Psoas muscle (tissue), 8 donors: ENCODE results near the gene DDX49. TPM values are rescaled to one million over a fixed set of nuclear protein-coding genes. Genes with fewer than 3 reads are reported as not detected.
"Not testable (repeated sequence)": the region's sequence is repeated elsewhere in the genome, so short reads cannot be mapped to it uniquely, and the experiment has no call there.

ENCODE experiments used
- ATAC-seq, 4 donors: fragments of 200-7000 bp; cut with Tn5 transposase; one replicate each; pipeline ENCODE4 v1.9.1; 2020; ENCODE audit warnings: moderate library complexity in 3 of 4, mild to moderate bottlenecking in 2 of 4
- DNase-seq, 2 donors: peaks; one replicate each; pipeline ENCODE4 v3.0.0-alpha.2; 2020
- H3K27ac ChIP-seq: fragments of 200-600 bp; one replicate; pipeline ENCODE4 v1.8.0; 2022
- H3K27me3 ChIP-seq, 3 donors: fragments of 200-600 bp in 1 of 3; one replicate each; pipeline versions ENCODE4 v1.6.1 to v1.8.0; 2013 to 2022; ENCODE audit warnings: low read length in 2 of 3, mild to moderate bottlenecking in 2 of 3, moderate library complexity in 1 of 3; ENCODE audit not compliant: insufficient read depth in 3 of 3
- H3K36me3 ChIP-seq, 2 donors: fragments of 200-600 bp in 1 of 2; one replicate each; pipeline versions ENCODE4 v1.6.1 to v1.8.0; 2013 to 2022; ENCODE audit warnings: low read depth in 1 of 2, mild to moderate bottlenecking in 1 of 2, moderate library complexity in 1 of 2; ENCODE audit not compliant: insufficient read depth in 1 of 2
- H3K4me1 ChIP-seq: fragments of 200-600 bp; one replicate; pipeline ENCODE4 v1.8.0; 2022
- H3K4me3 ChIP-seq: fragments of 200-600 bp; one replicate; pipeline ENCODE4 v1.8.0; 2022; ENCODE audit warnings: mild to moderate bottlenecking
- H3K9me3 ChIP-seq: fragments of 200-600 bp; one replicate; pipeline ENCODE4 v1.8.0; 2022
- CTCF ChIP-seq: fragments of 200-600 bp; IDR thresholded peaks from one replicate; pipeline ENCODE4 v1.8.0; 2022; ENCODE audit warnings: antibody characterized with exemption
- WGBS, 3 donors: extraction: QIAGEN DNeasy Blood & Tissue Kit; methylation state at CpG; one replicate each; pipeline versions ENCODE4 v1.1.6 to v1.1.7; 2013; 5-methylcytosine and 5-hydroxymethylcytosine counted together
- intact Hi-C, 2 donors: fragments of 100-400 bp; cut with DNase I; formaldehyde crosslinking; loops; one replicate each; pipeline versions ENCODE4 v1.11.0 to v1.14.2; 2022
- polyA plus RNA-seq, 3 donors: library from polyadenylated mRNA; stranded (reverse); fragments of 200-250 nt; gene quantifications; one replicate each; pipeline ENCODE4 v1.2.3, GENCODE V29; 2013
- total RNA-seq, 4 donors: library from RNA; stranded (reverse); fragmentation: NEBNext Ultra II Directional in 2 of 4; extraction: Animal tissue kit (Norgen Biotek cat#: 25700) in 2 of 4; gene quantifications; one replicate each; pipeline versions ENCODE4 v1.2.1 to v1.2.4, GENCODE V29; 2021 to 2023
- donor health status: healthy with polysubstance abuse.
- donor health status: DM: no; HTN: no; CAD: no; lungs with moderate emphysema.
- donor health status: Bipolar disorder and iron deficiency.
- donor health status: healthy.
- donor health status: DM: yes; HTN: yes; CAD: no.
- donor health status: DM: no; HTN: no; CAD: no.
- donor health status: DM: no; HTN: no; CAD: no.
- donor health status: DM: yes; HTN: yes; CAD: no.

DDX49 gene
- total and polyA plus RNA-seq, 7 donors = 27.2 to 73.1 (median 35.3) TPM

- no peak overlapping the region for H3K4me3 ChIP-seq
- ATAC-seq (no peak), DNase-seq (no peak)
- no peaks in the 10 kb centered on the region for H3K27me3 ChIP-seq
- H3K27ac ChIP-seq = no peak overlapping the region
- WGBS, 3 donors = 81 to 92% (median 82%) methylated on average over 7 of the region's 7 CpGs
- H3K36me3 ChIP-seq = peaks cover 3 to 57% of the 10 kb centered on the region in 2 donors
- H3K4me1 ChIP-seq = no peaks in the 10 kb centered on the region
- intact Hi-C loops = no loop called here
- H3K9me3 ChIP-seq = no peaks in the 10 kb centered on the region
- TF ChIP-seq CTCF = no peak
Observed at GRCh38 chr19:18901491-18901890, 18.0 kb upstream of the DDX49 start.

- DNase-seq, ATAC-seq, intact Hi-C loops, H3K4me1 ChIP-seq, H3K9me3 ChIP-seq, H3K27ac ChIP-seq, H3K4me3 ChIP-seq, H3K27me3 ChIP-seq: not testable (repeated sequence)
- WGBS, 3 donors = 91 to 97% (median 96%) methylated on average over 5 of the region's 5 CpGs
- H3K36me3 ChIP-seq = peaks cover 7 to 64% of the 10 kb centered on the region in 2 donors
Observed at GRCh38 chr19:18902519-18902918, 17.0 kb upstream of the DDX49 start.

- WGBS, 3 donors = 89 to 91% (median 89%) methylated on average over 28 to 29 of the region's 29 CpGs
- Histone ChIP-seq H3K4me3 (no peak overlapping the region), H3K27me3 (no peaks in the 10 kb centered on the region), H3K27ac (no peak overlapping the region), H3K9me3 (no peaks in the 10 kb centered on the region), H3K4me1 (no peaks in the 10 kb centered on the region), H3K36me3 (peaks cover 7 to 64% of the 10 kb centered on the region in 2 donors)
- TF ChIP-seq CTCF = no peak
- ATAC-seq (no peak), DNase-seq (no peak)
- intact Hi-C loops = no loop called here
Observed at GRCh38 chr19:18903156-18904037, 16.1 kb upstream of the DDX49 start.

- ATAC-seq = no peak
- DNase-seq = no peak
- Histone ChIP-seq H3K4me3 (no peak overlapping the region), H3K36me3 (peaks cover 7 to 64% of the 10 kb centered on the region in 2 donors), H3K27ac (no peak overlapping the region), H3K4me1 (no peaks in the 10 kb centered on the region), H3K27me3 (no peaks in the 10 kb centered on the region), H3K9me3 (no peaks in the 10 kb centered on the region)
- intact Hi-C loops = no loop called here
- WGBS, 3 donors = 87 to 91% (median 89%) methylated on average over 23 to 25 of the region's 25 CpGs
- no peak for TF ChIP-seq CTCF
Observed at GRCh38 chr19:18904334-18905057, 15.0 kb upstream of the DDX49 start.

GRCh38 chr19:18905058-18905456, 14.5 kb upstream of the DDX49 start:
- Histone ChIP-seq H3K4me1 (no peaks in the 10 kb centered on the region), H3K4me3 (no peak overlapping the region), H3K27ac (no peak overlapping the region), H3K9me3 (no peaks in the 10 kb centered on the region), H3K36me3 (peaks cover 7 to 66% of the 10 kb centered on the region in 2 donors), H3K27me3 (no peaks in the 10 kb centered on the region)
- WGBS, 3 donors = 86 to 88% (median 87%) methylated on average over 8 of the region's 8 CpGs
- no peak for ATAC-seq
- intact Hi-C loops = no loop called here
- no peak for TF ChIP-seq CTCF
- no peak for DNase-seq
